ENCODE data around the gene CCDC57.
"Not testable (repeated sequence)": the region's sequence is repeated elsewhere in the genome, so short reads cannot be mapped to it uniquely, and the experiment has no call there.

The CCDC57 gene

GRCh38 chr17:82219753-82220709, 7.4 kb upstream of the CCDC57 start:
- no peak for DNase-seq

GRCh38 chr17:82219083-82219482, 6.4 kb upstream of the CCDC57 start:
- no peak for DNase-seq

GRCh38 chr17:82218349-82219075, 5.9 kb upstream of the CCDC57 start:
- no peak for DNase-seq

- no peak for DNase-seq
These were observed 5.0 kb upstream of the CCDC57 start for GRCh38 chr17:82217530-82218204.

GRCh38 chr17:82217120-82217529, 4.5 kb upstream of the CCDC57 start:
- no peak for DNase-seq

GRCh38 chr17:82216301-82217119, 3.9 kb upstream of the CCDC57 start:
- no peak for DNase-seq

- DNase-seq: no peak
These were observed 3.3 kb upstream of the CCDC57 start for GRCh38 chr17:82215972-82216300.

- no peak for DNase-seq
These were observed 2.7 kb upstream of the CCDC57 start for GRCh38 chr17:82215095-82215971.

GRCh38 chr17:82214012-82214628, 1.5 kb upstream of the CCDC57 start:
- DNase-seq: no peak

GRCh38 chr17:82213251-82214011, 789 bp upstream of the CCDC57 start:
- no peak for DNase-seq

GRCh38 chr17:82210655-82211054, 2.0 kb downstream of the CCDC57 start:
- not testable (repeated sequence) for DNase-seq

GRCh38 chr17:82205720-82206508, 6.7 kb downstream of the CCDC57 start:
- DNase-seq: peak; percentile 58

GRCh38 chr17:82204831-82205719, 7.6 kb downstream of the CCDC57 start:
- DNase-seq: no peak

- DNase-seq: no peak
These were observed 8.7 kb downstream of the CCDC57 start for GRCh38 chr17:82203920-82204319.

- DNase-seq: no peak
These were observed 9.7 kb downstream of the CCDC57 start for GRCh38 chr17:82202981-82203380.

GRCh38 chr17:82201498-82201910, 11.1 kb downstream of the CCDC57 start:
- no peak for DNase-seq

- no peak for DNase-seq
These were observed 11.7 kb downstream of the CCDC57 start for GRCh38 chr17:82200743-82201497.

GRCh38 chr17:82200135-82200534, 12.5 kb downstream of the CCDC57 start:
- no peak for DNase-seq
